NCI-H1105 (cell line): Measurements from ENCODE around the gene EPHB2.
"Not testable (repeated sequence)": the region's sequence is repeated elsewhere in the genome, so short reads cannot be mapped to it uniquely, and the experiment has no call there.

Experiments used
- DNase-seq: peaks from one replicate; lab custom pipeline; 2025; lab: John Stamatoyannopoulos, UW

The EPHB2 gene

DNA sequence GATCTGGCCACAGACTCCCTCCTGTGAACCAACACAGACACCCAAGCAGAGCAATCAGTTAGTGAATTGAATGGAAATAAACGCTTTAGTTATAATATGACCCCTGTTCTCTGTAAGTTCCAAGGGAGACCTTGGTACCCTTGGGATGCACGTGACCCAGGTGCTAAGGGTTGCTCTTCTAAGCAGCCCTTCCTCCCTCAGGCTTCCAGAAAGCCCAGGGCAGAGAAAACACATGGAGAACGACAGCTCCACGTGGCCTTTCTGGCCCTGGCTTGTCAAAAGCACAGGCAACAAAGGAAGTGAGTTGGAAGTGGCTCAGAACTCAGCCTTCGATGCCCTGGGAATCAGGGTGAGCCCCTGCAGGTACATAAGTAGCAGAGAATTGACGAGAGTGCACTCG, 204.6 kb downstream of the EPHB2 start:
- no peak for DNase-seq

DNA sequence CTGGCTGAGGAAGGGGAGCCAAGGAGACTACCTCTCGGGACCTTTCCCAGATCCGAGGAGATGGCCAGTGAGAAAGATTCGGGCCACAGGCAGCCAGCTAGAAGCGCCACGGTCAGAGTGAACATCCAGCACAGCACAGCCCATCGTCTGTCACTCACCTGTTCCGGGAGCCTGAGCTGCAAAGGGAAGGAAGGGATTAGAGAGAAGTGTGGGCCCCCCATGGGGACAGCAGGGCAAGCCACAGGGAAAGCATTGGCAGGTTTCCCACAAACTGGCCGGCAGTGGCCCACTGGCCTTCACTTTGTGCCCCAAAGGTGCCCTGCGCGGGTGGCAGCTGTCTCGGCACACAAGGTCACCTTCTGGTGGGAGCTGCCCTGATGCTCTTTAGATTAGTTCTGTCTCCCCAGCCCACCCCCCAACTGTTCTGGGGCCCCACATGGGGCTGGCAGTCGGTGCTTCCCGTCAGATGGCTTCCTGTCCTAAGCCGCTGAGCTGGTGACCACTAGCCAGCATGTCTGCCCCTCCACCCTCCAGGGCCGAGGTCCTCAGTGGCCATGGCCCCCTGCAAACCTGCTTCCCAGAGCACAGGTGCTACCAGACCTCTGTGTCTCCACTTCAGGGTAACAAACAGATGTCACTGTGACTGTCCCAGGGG, 205.3 kb downstream of the EPHB2 start:
- no peak for DNase-seq

DNA sequence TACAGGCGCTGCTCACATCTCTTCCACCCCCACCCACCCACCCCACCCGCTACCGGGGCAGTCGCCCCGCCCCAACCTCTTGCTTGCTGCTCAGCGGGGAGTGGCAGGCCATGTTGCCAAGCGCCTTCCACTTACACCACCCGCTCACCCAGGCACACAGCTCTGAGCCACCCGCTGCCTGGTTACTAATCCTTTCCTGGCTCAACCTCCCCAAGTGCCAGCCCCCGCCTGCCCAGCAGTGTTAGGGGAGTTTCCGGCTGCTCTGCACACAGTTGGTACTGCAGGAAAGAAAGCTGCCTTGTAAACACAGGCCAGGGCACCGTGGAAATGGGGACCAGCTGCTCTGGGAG, 205.8 kb downstream of the EPHB2 start:
- DNase-seq: peak; percentile 17

GRCh38 chr1:22917989-22918388, 207.3 kb downstream of the EPHB2 start:
- no peak for DNase-seq

DNA sequence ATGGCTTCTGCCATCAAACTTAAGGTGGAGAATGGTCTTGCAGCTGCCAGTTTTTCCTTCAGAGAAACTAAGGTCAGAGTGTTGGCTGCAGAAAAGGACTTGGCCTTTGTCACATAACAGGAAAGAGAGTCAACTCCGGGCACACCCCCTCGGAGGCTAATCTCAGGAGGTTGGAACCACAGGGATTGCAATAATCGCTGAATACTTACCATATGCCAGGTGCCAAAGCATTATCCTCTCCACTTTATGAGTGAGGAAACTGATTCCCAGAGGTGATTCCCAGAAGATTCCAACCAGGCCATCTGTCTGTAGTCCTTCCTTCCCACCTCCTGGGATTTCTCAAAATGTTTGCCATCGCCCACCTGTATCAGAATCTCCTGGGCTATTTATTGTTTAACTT, 208.0 kb downstream of the EPHB2 start:
- DNase-seq: no peak

DNA sequence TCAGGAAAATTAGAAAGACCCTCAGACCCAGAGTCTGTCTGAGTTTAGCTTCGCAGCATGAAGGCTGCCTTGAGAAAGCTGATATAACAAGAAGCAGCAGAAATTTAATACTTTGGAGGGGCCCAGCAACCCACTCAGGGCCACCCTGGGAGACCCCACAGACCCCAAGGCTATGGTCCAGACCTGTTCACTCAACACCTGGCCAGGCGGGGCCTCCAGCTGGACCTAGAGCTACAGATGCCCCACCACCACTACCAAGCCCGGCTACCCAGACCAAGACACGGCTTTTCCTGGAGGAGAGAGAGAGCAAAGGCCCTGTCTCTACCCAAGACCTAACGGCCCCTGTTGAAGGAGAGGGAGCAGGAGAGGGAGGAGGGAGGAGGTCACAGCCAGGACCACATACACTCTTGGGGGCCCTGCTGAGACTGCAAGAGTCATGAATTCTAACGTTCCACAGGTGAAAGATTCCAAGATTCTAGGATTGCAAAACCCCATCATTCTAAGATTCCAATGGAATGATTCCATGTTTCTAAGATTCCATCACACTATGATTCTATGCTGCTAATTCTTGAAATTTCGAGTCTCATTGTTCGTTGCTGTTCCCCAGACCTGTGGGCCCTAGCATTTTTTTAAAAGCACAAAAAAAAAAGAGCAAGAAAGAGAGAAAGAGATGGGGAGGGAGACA, 208.8 kb downstream of the EPHB2 start:
- DNase-seq: no peak

DNA sequence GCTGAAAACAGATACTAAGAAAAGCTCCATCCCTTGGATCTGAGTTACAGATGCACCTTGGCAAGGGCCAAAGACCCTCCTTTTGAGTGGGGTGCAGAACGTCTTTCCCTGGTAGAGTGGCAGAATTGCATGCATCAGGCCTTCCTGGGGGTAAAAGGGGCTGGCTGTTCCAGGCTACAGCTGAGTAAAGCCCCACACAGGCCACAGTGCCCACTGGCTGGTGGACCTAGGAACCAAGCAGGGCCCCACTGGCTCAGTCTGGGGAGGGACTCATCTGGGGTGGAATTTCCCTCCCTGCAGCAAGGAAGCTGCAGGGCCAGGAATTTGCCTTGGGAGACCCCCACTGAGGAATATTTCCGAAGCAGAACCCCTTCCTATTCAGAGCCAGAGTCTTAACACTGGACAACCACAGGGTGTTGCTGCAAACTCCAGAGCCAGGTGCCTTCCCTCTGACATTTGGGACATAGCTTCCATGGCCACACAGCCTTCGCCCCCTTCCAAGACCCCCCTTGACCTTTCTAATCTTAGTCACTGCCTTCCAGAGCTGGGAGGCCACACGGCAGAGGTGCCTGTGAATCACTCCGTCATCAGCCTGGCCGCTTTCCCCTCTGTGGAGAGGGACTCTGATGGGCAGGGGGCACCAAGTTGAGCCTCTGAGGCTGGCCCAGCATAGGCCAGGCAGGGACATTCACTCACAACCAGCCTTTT, 209.5 kb downstream of the EPHB2 start:
- no peak for DNase-seq

- no peak for DNase-seq
Observed at GRCh38 chr1:22920734-22921451, 210.3 kb downstream of the EPHB2 start.

- no peak for DNase-seq
Observed at GRCh38 chr1:22921452-22922126, 210.9 kb downstream of the EPHB2 start.

GRCh38 chr1:22922640-22923039, 212.0 kb downstream of the EPHB2 start:
- no peak for DNase-seq

GRCh38 chr1:22925111-22925510, 214.5 kb downstream of the EPHB2 start:
- DNase-seq: no peak

DNA sequence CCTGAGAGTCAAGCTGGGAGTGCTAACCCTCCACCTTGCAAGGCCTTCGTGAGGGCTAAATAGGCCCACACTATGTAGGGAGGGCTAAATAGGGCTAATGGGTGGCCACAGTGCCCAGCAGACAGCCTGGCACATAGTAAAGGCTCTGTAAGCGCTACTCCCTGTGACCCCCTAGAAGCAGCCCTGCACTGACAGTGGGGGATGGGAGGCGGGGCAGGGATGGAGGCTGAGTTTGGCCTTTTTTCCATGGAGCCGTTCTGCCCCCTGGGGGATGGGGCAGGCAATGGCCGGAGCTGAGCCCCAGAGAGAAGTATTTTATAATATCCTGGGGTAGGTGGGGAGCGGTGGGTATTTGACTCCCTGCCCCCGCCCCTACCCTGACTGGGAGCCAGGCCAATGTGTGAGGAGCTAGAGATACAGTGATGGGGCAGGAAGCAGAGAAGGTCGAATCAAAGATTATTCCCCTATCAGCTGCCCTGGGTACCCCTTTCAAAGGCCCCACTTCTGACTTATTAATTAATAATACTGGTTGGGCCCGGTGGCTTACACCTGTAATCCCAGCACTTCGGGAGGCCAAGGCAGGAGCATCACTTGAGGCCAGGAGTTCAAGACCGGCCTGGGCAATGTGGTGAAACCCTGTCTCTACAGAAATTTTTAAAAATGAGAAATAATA, 219.7 kb downstream of the EPHB2 start:
- no peak for DNase-seq

- no peak for DNase-seq
Observed at GRCh38 chr1:22932803-22933470, 222.3 kb downstream of the EPHB2 start.

DNA sequence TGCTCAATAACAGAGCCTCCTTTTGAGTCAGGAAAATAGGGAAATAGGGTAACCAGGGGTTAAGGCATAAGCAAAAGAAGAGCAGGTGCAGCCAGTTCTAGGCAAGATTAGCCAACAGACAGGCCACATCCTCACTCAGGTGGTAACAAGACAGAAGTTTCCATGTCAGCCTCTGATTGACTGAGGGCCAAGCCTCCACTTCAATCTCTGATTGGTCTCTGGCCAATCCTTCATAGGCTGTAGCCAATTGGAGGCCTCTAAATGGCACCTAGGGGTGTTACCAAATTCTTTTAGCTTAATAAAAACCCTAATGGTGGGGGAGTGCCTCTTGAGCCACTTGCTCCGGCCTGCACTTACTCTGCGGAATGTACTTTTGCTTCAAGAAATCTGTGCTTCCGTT, 224.8 kb downstream of the EPHB2 start:
- DNase-seq: no peak

DNA sequence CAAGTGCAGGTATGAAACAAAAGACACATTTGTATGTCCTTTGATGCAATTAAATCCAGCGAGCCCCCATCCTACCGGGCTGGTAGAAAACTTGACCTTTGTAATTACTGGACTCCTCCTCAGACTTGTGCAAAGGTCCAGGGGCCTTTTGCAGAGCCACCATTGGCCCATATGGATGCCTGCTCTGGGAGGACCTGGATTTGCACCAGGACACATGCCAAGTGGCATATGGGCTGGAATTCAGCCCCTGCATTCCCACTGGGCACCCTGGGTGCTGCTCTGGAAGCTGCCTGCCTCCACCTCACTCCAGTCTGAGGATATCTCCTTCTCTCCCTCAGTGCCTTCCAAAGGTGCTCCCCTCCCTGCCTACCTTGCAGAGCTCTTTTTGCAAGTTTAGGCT, 226.0 kb downstream of the EPHB2 start:
- no peak for DNase-seq

DNA sequence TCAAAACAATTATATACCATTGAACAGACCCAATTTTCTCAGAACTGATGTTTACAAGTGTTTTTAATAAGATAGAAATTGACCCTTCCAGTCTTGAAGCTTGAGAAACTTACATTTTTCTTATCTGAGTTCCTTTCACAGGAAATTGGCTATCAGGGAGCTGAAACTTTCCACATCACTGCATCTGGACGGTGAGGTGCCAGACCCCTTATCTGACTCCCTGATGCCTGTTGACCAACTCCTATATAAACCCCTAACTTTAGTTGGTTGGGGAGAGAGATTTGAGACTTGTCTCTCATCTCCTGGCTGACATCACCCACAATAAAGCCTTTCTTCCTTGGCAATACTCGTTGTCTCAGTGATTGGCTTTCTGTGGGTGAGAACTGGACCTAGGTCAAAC, 230.6 kb downstream of the EPHB2 start:
- DNase-seq: no peak

DNA sequence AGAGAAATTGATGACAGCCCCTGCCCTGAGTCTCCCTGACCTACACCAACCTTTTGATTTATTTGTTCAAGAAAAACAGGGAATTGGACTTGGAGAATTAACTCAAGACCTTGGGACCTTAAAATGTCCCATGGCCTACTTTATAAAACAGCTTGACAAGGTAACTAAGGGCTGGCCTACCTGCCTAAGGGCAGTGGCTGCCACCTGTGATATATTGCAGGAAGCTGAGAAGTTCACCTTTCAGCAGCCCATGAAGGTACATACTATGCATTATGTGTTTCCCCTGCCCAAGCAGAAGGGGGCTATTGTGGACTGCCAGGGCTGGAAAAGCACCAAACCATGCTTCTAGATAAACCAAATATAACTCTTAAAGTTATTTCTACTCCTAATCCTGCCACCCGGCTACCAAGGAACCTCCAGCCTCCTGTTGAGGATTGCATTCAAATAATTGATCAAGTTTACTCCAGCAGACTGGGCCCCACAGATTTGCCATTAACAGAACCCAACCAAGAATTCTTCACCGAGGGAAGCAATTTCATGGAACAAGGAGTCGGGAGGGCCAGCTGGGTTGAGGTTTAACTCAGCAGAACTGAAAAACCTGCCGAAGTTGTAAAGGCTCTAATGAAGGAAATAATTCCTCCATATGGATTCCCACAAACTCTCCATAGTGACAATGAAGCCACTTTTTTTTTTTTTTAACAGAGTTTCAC, 233.9 kb downstream of the EPHB2 start:
- DNase-seq: no peak

DNA sequence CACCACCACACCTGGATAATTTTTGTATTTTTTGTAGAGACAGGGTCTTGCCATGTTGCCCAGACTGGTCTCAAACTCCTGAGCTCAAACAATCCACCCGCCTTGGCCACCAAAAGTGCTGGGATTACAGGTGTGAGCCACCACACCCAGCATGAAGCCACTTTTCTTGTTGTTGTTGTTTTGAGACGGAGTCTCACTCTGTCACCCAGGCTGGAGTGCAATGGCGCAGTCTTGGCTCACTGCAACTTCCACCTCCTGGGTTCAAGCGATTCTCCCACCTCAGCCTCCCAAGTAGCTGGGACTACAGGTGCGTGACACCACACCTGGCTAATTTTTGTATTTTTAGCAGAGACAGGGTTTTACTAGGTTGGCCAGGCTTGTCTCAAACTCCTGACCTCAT, 234.5 kb downstream of the EPHB2 start:
- not testable (repeated sequence) for DNase-seq

GRCh38 chr1:22949822-22950331, 239.2 kb downstream of the EPHB2 start:
- DNase-seq: no peak

DNA sequence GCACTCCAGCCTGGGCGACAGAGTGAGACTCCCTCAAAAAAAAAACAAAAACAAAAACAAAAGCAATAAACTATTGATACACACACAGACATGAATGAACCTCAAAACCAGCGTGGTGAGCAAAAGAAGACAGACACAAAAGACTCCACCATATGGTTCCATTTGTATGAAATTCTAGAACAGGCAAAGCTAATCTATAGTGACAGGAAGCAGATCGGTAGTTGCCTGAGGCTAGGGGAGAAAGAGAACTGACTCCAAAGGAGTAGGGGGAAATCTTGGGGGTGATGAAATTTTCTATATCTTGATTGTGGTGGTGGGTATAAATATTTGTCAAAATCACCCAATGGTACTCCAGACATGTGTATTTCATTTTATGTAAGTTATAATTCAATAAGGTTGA, 241.2 kb downstream of the EPHB2 start:
- no peak for DNase-seq
